ENCODE data around the gene IMMP2L.
A peak's percentile ranks its signal among the peaks of the same experiment; 100 is the strongest.
"Not testable (repeated sequence)": the region's sequence is repeated elsewhere in the genome, so short reads cannot be mapped to it uniquely, and the experiment has no call there.

The IMMP2L gene

GRCh38 chr7:111505422-111505821 lies 56.9 kb downstream of the IMMP2L start:
- not testable (repeated sequence) for DNase-seq

DNA sequence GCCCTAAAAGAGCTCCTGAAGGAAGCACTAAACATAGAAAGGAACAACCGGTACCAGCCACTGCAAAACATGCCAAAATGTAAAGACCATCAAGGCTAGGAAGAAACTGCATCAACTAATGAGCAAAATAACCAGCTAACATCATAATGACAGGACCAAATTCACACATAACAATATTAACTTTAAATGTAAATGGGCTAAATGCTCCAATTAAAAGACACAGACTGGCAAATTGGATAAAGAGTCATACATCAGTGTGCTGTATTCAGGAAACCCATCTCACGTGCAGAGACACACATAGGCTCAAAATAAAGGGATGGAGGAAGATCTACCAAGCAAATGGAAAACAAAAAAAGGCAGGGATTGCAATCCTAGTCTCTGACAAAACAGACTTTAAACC lies 60.5 kb downstream of the IMMP2L start:
- not testable (repeated sequence) for DNase-seq

GRCh38 chr7:111499027-111499426 lies 63.3 kb downstream of the IMMP2L start:
- DNase-seq = no peak

- no peak for DNase-seq
Measured at GRCh38 chr7:111498391-111499007, 63.8 kb downstream of the IMMP2L start.

DNA sequence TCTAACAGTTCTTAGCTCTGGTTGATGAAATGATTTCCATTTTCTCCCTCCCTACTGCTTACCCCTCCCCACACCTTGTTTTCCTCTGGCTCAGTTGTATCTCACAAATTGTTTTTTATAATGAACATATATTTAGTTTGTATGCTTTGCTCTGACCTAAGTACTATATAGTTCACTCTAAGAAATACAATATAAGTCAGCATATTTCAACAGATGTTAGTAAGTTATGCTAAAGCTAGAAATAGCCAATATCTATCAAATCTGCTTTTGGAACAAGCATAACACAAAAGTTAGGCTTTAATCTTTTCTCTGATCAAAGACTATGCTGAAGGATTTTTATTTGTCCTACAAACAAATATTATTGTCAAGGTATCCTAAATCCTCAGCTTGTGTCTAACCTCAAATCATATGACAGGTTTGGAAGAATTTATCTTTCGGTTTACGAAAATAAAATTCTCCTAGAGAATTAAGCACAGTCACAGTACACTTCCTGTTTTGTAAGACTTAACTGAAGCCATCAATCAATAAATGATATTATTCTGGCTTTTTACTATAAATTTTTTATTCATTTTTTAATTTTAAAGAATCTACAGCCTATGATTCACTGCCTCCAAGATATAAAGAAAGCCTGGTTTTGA lies 67.0 kb downstream of the IMMP2L start:
- no peak for DNase-seq

DNA sequence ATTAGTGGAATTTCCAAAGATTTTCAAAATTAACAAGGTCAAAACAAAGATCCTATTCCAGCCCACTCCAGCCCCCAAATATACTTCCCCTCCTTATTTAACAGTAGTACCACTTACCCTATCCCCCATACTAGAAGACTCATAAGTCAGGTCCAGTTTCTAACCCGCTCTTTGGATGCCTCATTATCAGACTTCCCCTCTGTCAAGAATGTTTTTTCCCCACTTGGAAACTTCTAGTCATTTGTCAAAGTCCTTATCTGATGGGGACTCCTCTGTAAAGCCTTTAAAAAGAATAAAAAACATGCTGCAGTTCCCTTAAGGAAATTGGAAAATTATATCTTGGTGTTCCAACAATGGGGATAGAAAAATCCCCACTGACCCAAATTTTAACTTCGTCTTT lies 70.1 kb downstream of the IMMP2L start:
- no peak for DNase-seq

DNA sequence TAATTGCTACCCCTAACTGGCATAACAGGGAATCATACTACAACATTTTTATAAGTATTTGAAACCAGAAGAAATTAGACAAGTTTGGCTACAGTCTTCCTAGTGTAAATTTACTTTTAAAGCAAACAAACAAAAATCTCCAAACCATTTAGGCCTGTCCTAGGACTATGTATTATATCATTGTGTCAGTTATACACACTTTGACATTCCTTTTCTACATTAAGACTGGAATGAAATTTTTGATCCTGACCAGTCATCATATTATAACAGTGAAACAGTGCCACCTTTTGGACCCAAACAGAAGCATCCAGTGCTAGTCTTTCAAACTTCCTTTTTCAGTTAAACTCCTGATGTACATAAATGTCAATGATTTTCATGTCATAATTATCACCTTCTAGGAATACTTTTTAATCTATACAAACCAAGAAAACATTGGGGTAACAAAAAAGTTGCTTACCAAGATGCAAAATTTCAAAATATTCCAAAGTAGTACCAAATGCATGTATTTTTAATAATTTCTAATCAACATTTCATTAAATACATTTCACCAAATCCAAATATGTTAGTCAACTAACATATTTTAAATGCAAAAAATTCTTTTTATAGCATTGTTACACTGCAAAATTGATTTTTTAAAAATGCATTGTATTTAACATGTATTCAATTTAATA lies 75.7 kb downstream of the IMMP2L start:
- DNase-seq = peak; percentile 49

GRCh38 chr7:111485701-111486380 lies 76.5 kb downstream of the IMMP2L start:
- DNase-seq = no peak

- no peak for DNase-seq
Measured at GRCh38 chr7:111483078-111483477, 79.2 kb downstream of the IMMP2L start.

DNA sequence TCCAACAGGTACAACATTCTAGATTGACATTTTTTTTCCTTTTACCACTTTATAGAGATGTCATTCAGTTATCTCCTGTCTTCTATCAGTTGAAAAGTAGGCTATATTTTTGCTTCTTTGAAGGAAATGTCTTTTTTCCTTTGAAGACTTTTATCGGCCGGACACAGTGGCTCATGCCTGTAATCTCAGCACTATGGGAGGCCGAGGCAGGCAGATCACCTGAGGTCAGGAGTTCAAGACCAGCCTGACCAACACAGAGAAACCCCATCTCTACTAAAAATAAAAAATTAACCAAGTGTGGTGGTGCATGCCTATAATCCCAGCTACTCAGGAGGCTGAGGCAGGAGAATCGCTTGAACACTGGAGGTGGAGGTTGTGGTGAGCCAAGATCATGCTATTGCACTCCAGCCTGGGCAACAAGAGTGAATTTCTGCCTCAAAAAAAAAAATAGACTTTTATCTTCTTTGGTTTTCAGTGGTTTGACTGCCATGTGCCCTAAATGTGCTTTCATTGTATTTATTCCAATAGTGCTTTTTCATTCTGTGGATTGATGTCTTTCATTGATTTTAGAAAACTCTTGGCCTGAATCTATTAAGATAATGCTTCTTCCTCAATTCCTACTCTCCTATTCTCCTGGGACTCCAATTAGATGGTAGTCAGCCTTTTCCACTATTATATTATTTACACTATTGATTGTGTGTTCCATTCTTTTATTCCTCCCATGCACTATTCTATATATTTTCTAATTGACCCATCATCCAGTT lies 84.6 kb downstream of the IMMP2L start:
- DNase-seq = no peak

- no peak for DNase-seq
Measured at GRCh38 chr7:111476586-111477293, 85.6 kb downstream of the IMMP2L start.

- DNase-seq = no peak
Measured at GRCh38 chr7:111475959-111476358, 86.3 kb downstream of the IMMP2L start.

GRCh38 chr7:111475419-111475748 lies 86.9 kb downstream of the IMMP2L start:
- no peak for DNase-seq

GRCh38 chr7:111474723-111475418 lies 87.4 kb downstream of the IMMP2L start:
- no peak for DNase-seq

DNA sequence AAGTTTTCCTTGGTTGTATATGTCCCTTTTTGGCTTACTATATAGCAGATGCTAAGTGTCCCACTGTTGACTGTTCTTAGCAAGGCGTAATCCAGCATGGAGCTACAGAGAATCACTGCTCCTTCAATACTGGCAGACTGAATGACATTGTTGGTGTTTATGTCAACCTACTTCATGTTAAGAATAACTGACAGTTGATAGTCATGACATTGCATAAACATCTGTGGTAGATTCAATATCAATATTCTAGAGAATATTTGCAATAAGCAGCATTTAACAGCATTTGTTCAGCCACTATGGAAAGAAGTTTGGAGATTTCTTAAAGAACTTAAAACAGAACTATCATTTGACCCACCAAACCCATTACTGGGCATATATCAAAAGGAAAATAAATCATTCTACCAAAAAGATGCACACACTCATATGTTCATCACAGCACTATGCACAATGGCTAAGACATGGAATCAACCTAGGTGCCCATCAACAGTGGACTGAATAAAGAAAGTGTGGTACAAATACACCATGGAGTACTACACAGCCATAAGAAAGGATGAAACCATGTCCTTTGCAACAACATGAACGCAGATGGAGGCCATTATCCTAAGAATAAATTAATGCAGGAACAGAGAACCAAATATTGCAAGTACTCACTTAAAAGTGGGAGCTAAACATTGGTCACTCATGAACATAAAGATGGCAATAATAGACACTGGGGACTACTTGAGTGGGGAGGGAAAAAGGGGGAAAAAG lies 88.7 kb downstream of the IMMP2L start:
- DNase-seq = no peak

DNA sequence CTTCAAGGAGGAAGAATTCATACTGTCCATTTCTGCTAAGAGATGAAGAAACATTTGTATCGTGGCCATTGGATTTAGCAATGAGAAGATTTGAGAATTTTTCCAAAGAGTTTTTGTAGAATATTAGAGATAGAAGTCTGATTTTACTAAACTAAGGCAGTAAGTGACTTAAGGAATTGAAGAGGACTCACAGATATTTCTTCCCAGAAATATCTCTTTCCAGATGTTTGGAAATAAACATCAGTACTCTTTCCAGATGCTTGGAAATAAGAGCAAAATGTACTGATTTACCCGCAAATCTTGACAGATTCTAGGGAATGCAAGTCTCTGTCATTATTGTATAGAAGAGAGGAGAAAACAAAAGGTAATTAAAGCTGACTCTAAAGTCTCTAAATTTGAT lies 91.3 kb downstream of the IMMP2L start:
- DNase-seq = no peak

GRCh38 chr7:111469894-111470293 lies 92.4 kb downstream of the IMMP2L start:
- DNase-seq = not testable (repeated sequence)

GRCh38 chr7:111465774-111466173 lies 96.5 kb downstream of the IMMP2L start:
- not testable (repeated sequence) for DNase-seq

GRCh38 chr7:111460695-111461094 lies 101.6 kb downstream of the IMMP2L start:
- DNase-seq = no peak

- no peak for DNase-seq
Measured at GRCh38 chr7:111459757-111460280, 102.5 kb downstream of the IMMP2L start.
